MM.1S (cell line): ENCODE measurements around the gene ZNF862.
"Not testable (repeated sequence)": the region's sequence is repeated elsewhere in the genome, so short reads cannot be mapped to it uniquely, and the experiment has no call there.

ENCODE experiments used
- DNase-seq: peaks from one replicate; pipeline ENCODE4 v3.0.0-alpha.2; 2015
- H2AFZ ChIP-seq: fragments of 300-600 bp; sonication (generic); 2 replicates; pipeline ENCODE4 v1.6.0; 2016; ENCODE audit warnings: antibody characterized with exemption, low read length
- H3F3A ChIP-seq: fragments of 300-600 bp; sonication (generic); 2 replicates; pipeline ENCODE4 v1.6.1; 2016; ENCODE audit warnings: mild to moderate bottlenecking, antibody characterized with exemption, low read length, moderate library complexity, mixed read lengths; ENCODE audit not compliant: insufficient read depth
- H3K27ac ChIP-seq: fragments of 300-600 bp; sonication (generic); 2 replicates; pipeline ENCODE4 v1.5.1; 2016; ENCODE audit warnings: mild to moderate bottlenecking, low read length
- H3K27me3 ChIP-seq: fragments of 300-600 bp; sonication (generic); replicated peaks from 2 replicates; pipeline ENCODE4 v1.6.0; 2016; ENCODE audit warnings: low read length; ENCODE audit not compliant: insufficient read depth
- H3K36me3 ChIP-seq: fragments of 300-600 bp; sonication (generic); replicated peaks from 2 replicates; pipeline ENCODE4 v1.6.1; 2016; ENCODE audit warnings: mild to moderate bottlenecking, low read length, mixed read lengths; ENCODE audit not compliant: insufficient read depth
- H3K4me1 ChIP-seq: fragments of 300-600 bp; sonication (generic); 2 replicates; pipeline ENCODE4 v1.6.1; 2016; ENCODE audit warnings: low read length, mixed read lengths
- H3K4me2 ChIP-seq: fragments of 300-600 bp; sonication (generic); 2 replicates; pipeline ENCODE4 v1.6.0; 2016; ENCODE audit warnings: low read depth, low read length
- H3K4me3 ChIP-seq: fragments of 300-600 bp; sonication (generic); 2 replicates; pipeline ENCODE4 v1.5.1; 2016; ENCODE audit warnings: low read length, mixed read lengths
- H3K79me2 ChIP-seq: fragments of 300-600 bp; sonication (generic); 2 replicates; pipeline ENCODE4 v1.6.1; 2016; ENCODE audit warnings: mixed run types, low read length, mixed read lengths
- H3K9ac ChIP-seq: fragments of 300-600 bp; sonication (generic); 2 replicates; pipeline ENCODE4 v1.6.1; 2016; ENCODE audit warnings: low read length, mixed read lengths
- H3K9me2 ChIP-seq: fragments of 300-600 bp; sonication (generic); replicated peaks from 2 replicates; pipeline ENCODE4 v1.6.1; 2016; ENCODE audit warnings: mild to moderate bottlenecking, low read length, mixed read lengths; ENCODE audit not compliant: insufficient read depth
- H3K9me3 ChIP-seq: fragments of 300-600 bp; sonication (generic); replicated peaks from 2 replicates; pipeline ENCODE4 v1.6.1; 2016; ENCODE audit warnings: mild to moderate bottlenecking, low read length, mixed read lengths; ENCODE audit not compliant: insufficient read depth
- H4K20me1 ChIP-seq: fragments of 300-600 bp; sonication (generic); 2 replicates; pipeline ENCODE4 v1.6.1; 2016; ENCODE audit warnings: mild to moderate bottlenecking, low read length, moderate library complexity, mixed read lengths; ENCODE audit not compliant: insufficient read depth
- EZH2 ChIP-seq: fragments of 300-600 bp; sonication (generic); optimal IDR thresholded peaks from 2 replicates; pipeline ENCODE3; 2017; ENCODE audit warnings: low read depth, mild to moderate bottlenecking, antibody characterized with exemption, low read length, mixed read lengths
- EZH2phosphoT487 ChIP-seq: fragments of 300-600 bp; sonication (generic); IDR thresholded peaks from 2 replicates; pipeline ENCODE4 v1.6.1; 2018; ENCODE audit warnings: antibody characterized with exemption, low read length
- TF ChIP-seq, protein P1 (sequence below): fragments of 300-600 bp; sonication (generic); IDR thresholded peaks from 2 replicates; pipeline ENCODE4 v1.5.1; 2016; ENCODE audit warnings: antibody characterized with exemption, low read length, mixed read lengths

ZNF862 gene

DNA sequence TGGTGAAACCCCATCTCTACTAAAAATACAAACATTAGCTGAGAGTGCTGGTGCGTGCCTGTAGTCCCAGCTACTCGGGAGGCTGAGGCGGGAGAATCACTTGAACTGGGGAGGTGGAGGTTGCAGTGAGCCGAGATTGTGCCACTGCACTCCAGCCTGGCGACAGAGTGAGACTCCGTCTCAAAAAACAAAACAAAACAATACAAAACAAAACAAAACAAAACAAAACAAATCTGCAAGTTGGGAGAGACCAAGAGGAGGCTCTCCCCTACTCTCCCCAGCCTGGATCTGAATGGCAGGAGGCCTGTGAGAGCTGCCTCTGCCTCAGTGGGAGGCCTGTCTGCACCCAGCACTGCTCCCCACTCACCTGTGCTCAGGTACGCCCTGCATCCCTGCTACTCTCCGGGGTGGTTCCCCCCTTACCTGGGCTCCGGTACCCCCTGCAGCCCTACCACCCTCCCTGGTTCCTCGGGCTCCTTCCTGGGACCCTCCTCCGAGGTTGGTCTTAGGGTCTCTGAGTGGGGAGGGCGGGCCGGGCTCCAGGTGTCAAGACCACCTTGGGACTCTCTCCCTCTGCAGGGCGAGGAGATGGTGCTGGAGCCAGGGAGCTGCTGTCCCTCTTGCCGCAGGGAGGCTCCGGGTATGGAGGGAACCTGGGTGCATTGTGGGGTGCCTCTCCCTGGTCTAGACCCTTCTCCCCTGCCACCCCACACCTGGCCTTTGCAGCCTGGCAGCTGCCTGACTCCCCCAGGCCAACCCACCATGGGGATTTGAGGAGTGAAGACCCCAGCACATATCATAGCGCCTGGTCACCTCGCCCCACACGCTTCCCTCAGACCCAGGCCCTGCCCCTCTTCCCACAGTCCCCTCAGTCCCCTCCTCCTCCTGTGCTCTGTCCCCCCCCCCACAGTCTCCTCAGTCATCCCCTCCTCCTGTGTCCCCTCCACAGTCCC, 9.5 kb upstream of the ZNF862 start:
- Histone ChIP-seq H2AFZ (no peak overlapping the region), H3K9me2 (no peaks in the 10 kb centered on the region), H3K9me3 (no peaks in the 10 kb centered on the region), H4K20me1 (no peaks in the 10 kb centered on the region; the same call in 1 of the 2 replicates), H3K27ac (no peak overlapping the region), H3K36me3 (no peaks in the 10 kb centered on the region), H3K79me2 (no peaks in the 10 kb centered on the region), H3F3A (no peaks in the 10 kb centered on the region), H3K27me3 (peaks cover 82% of the 10 kb centered on the region), H3K9ac (no peak overlapping the region), H3K4me2 (no peak overlapping the region), H3K4me3 (no peak overlapping the region), H3K4me1 (no peaks in the 10 kb centered on the region)
- DNase-seq, result no peak
- TF ChIP-seq EZH2phosphoT487 (no peak), EZH2 (no peak)
- TF ChIP-seq, protein P1, sequence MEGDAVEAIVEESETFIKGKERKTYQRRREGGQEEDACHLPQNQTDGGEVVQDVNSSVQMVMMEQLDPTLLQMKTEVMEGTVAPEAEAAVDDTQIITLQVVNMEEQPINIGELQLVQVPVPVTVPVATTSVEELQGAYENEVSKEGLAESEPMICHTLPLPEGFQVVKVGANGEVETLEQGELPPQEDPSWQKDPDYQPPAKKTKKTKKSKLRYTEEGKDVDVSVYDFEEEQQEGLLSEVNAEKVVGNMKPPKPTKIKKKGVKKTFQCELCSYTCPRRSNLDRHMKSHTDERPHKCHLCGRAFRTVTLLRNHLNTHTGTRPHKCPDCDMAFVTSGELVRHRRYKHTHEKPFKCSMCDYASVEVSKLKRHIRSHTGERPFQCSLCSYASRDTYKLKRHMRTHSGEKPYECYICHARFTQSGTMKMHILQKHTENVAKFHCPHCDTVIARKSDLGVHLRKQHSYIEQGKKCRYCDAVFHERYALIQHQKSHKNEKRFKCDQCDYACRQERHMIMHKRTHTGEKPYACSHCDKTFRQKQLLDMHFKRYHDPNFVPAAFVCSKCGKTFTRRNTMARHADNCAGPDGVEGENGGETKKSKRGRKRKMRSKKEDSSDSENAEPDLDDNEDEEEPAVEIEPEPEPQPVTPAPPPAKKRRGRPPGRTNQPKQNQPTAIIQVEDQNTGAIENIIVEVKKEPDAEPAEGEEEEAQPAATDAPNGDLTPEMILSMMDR, result no peak

- H3K36me3 ChIP-seq, H3K9ac ChIP-seq, H3K9me3 ChIP-seq, H3F3A ChIP-seq, DNase-seq, H3K79me2 ChIP-seq, H4K20me1 ChIP-seq, H3K4me1 ChIP-seq, H2AFZ ChIP-seq, H3K27ac ChIP-seq, H3K4me2 ChIP-seq, H3K9me2 ChIP-seq, H3K4me3 ChIP-seq: not testable (repeated sequence)
- peaks cover 70% of the 10 kb centered on the region for H3K27me3 ChIP-seq
Observed at GRCh38 chr7:149830527-149830926, 7.6 kb upstream of the ZNF862 start.

- H3K4me2 ChIP-seq, result no peak overlapping the region
- H2AFZ ChIP-seq, result no peak overlapping the region
- TF ChIP-seq EZH2, result no peak
- TF ChIP-seq, protein P1, result no peak
- no peak for TF ChIP-seq EZH2phosphoT487
- H4K20me1 ChIP-seq, result no peaks in the 10 kb centered on the region; the same call in 1 of the 2 replicates
- H3K36me3 ChIP-seq, result no peaks in the 10 kb centered on the region
- H3K9ac ChIP-seq, result no peak overlapping the region
- no peaks in the 10 kb centered on the region for H3K4me1 ChIP-seq
- no peaks in the 10 kb centered on the region for H3K9me2 ChIP-seq
- H3K4me3 ChIP-seq, result no peak overlapping the region
- no peaks in the 10 kb centered on the region for H3K79me2 ChIP-seq
- peaks cover 64% of the 10 kb centered on the region for H3K27me3 ChIP-seq
- DNase-seq, result no peak
- no peaks in the 10 kb centered on the region for H3K9me3 ChIP-seq
- H3F3A ChIP-seq, result no peaks in the 10 kb centered on the region
- H3K27ac ChIP-seq, result no peak overlapping the region
Observed at GRCh38 chr7:149830997-149831740, 7.0 kb upstream of the ZNF862 start.
